A549 (cell line): ENCODE measurements around the gene RAX2. TPM values are rescaled to one million over a fixed set of nuclear protein-coding genes. Genes with fewer than 3 reads are reported as not detected.
"Not testable (repeated sequence)": the region's sequence is repeated elsewhere in the genome, so short reads cannot be mapped to it uniquely, and the experiment has no call there.

Experiments
- ATAC-seq, 2 experiments: fragments of 200-7000 bp in 1 of 2; fragments of >200 bp in 1 of 2; cut with Nextera tagmentation in 1 of 2; cut with Tn5 transposase in 1 of 2; 3 replicates each; pipeline versions ENCODE4 v1.8.0 to v1.9.1; 2018 to 2020; ENCODE audit warnings: mild to moderate bottlenecking in 1 of 2, moderate library complexity in 1 of 2
- CTCF ChIA-PET: fragments of 300-600 bp; sonication (Branson Sonifier 250); formaldehyde crosslinking; extraction: SDS; loops from one replicate; lab custom pipeline; 2021; ENCODE audit warnings: antibody characterized with exemption, inconsistent platforms; lab: Yijun Ruan, JAX
- POLR2A ChIA-PET: fragments of 350-600 bp; formaldehyde crosslinking; extraction: SDS; loops from one replicate; lab custom pipeline; 2021; ENCODE audit warnings: antibody characterized with exemption, inconsistent platforms; lab: Yijun Ruan, JAX
- DNase-seq, 2 experiments: peaks; one replicate each; pipeline versions ENCODE4 v3.0.0 to v3.0.0-alpha.2; 2011 to 2016; ENCODE audit warnings: low read depth in 1 of 2, low spot score in 1 of 2
- FAIRE-seq: peaks from 2 replicates; lab custom pipeline; 2011; peaks lifted over from hg19 to GRCh38; lab: Jason Lieb, UNC
- H3K27ac ChIP-seq, 2 experiments: fragments of >200 bp; sonication (Bioruptor Twin); formaldehyde crosslinking; 3 replicates each; pipeline ENCODE4 v1.5.1; 2016 to 2017
- H3K4me1 ChIP-seq: fragments of >200 bp; sonication (Bioruptor Twin); formaldehyde crosslinking; 3 replicates; pipeline ENCODE4 v1.6.1; 2016
- H3K4me2 ChIP-seq: fragments of >200 bp; sonication (Bioruptor Twin); formaldehyde crosslinking; 3 replicates; pipeline ENCODE4 v1.6.1; 2016
- H3K4me3 ChIP-seq: fragments of >200 bp; sonication (Bioruptor Twin); formaldehyde crosslinking; 3 replicates; pipeline ENCODE4 v1.5.1; 2016
- H3K9me3 ChIP-seq: fragments of >200 bp; sonication (Bioruptor Twin); formaldehyde crosslinking; 3 replicates; pipeline ENCODE4 v1.6.1; 2016
- BHLHE40 ChIP-seq: IDR thresholded peaks from 2 replicates; pipeline ENCODE4 v1.6.1; 2012; ENCODE audit warnings: low read depth, low read length, inconsistent platforms
- CBX2 ChIP-seq: fragments of 200-600 bp; sonication (generic); IDR thresholded peaks from 2 replicates; pipeline ENCODE4 v1.6.1; 2016; ENCODE audit warnings: low read depth, mild to moderate bottlenecking, borderline replicate concordance
- CBX8 ChIP-seq: fragments of 200-600 bp; sonication (generic); IDR thresholded peaks from 2 replicates; pipeline ENCODE4 v1.6.1; 2016
- CEBPB ChIP-seq, 2 experiments: fragments of >200 bp in 1 of 2; sonication (Bioruptor Twin) in 1 of 2; formaldehyde crosslinking in 1 of 2; IDR thresholded peaks; 2 replicates each; pipeline ENCODE4 v1.6.1; 2012 to 2016
- CHD2 ChIP-seq: fragments of 150-350 bp; IDR thresholded peaks from 2 replicates; pipeline ENCODE4 v1.6.1; 2014; ENCODE audit warnings: low read length; ENCODE audit not compliant: partially characterized antibody
- CHD4 ChIP-seq: fragments of 200-600 bp; sonication (generic); IDR thresholded peaks from 2 replicates; pipeline ENCODE4 v1.6.1; 2016; ENCODE audit warnings: antibody characterized with exemption, mild to moderate bottlenecking, borderline replicate concordance
- EHF ChIP-seq: fragments of 250-450 bp; sonication (Bioruptor Pico); IDR thresholded peaks from 2 replicates; pipeline ENCODE4 v1.5.0; 2020; ENCODE audit warnings: mild to moderate bottlenecking
- EHMT2 ChIP-seq: fragments of 200-600 bp; sonication (generic); IDR thresholded peaks from 2 replicates; pipeline ENCODE4 v1.6.1; 2016; ENCODE audit warnings: antibody characterized with exemption, low read depth, mild to moderate bottlenecking, moderate library complexity
- EP300 ChIP-seq, 2 experiments: fragments of >200 bp; sonication (Bioruptor Twin); formaldehyde crosslinking; IDR thresholded peaks; 2 replicates in 1 of 2; 3 replicates in 1 of 2; pipeline ENCODE4 v1.6.1; 2016 to 2017
- ESRRA ChIP-seq: fragments of 150-350 bp; IDR thresholded peaks from 2 replicates; pipeline ENCODE4 v1.6.1; 2014; ENCODE audit warnings: mild to moderate bottlenecking, low read length, borderline replicate concordance
- FOXS1 ChIP-seq: fragments of 250-450 bp; sonication (Bioruptor Pico); IDR thresholded peaks from 2 replicates; pipeline ENCODE4 v1.5.0; 2020; ENCODE audit warnings: mild to moderate bottlenecking, moderate library complexity
- HDAC2 ChIP-seq: fragments of 200-600 bp; sonication (generic); IDR thresholded peaks from 2 replicates; pipeline ENCODE4 v1.6.1; 2016
- HEYL ChIP-seq: fragments of 250-450 bp; sonication (Bioruptor Pico); IDR thresholded peaks from 2 replicates; pipeline ENCODE4 v1.8.0; 2021; ENCODE audit warnings: mild to moderate bottlenecking, moderate library complexity
- HOXA7 ChIP-seq: fragments of 250-450 bp; sonication (Bioruptor Pico); IDR thresholded peaks from 2 replicates; pipeline ENCODE4 v1.5.0; 2020; ENCODE audit warnings: mild to moderate bottlenecking, moderate library complexity
- HOXB5 ChIP-seq: fragments of 250-450 bp; sonication (Bioruptor Pico); IDR thresholded peaks from 2 replicates; pipeline ENCODE4 v1.5.0; 2020; ENCODE audit warnings: mild to moderate bottlenecking, moderate library complexity
- KDM5A ChIP-seq: fragments of 200-600 bp; sonication (generic); IDR thresholded peaks from 2 replicates; pipeline ENCODE4 v1.6.1; 2016; ENCODE audit warnings: antibody characterized with exemption, mild to moderate bottlenecking
- MAFK ChIP-seq: fragments of 450-650 bp; IDR thresholded peaks from 2 replicates; pipeline ENCODE4 v1.6.1; 2014; ENCODE audit not compliant: partially characterized antibody
- MAZ ChIP-seq: fragments of 150-350 bp; IDR thresholded peaks from 2 replicates; pipeline ENCODE4 v1.6.1; 2014; ENCODE audit warnings: antibody characterized with exemption, low read depth, low read length, borderline replicate concordance
- MYC ChIP-seq: IDR thresholded peaks from 2 replicates; pipeline ENCODE4 v1.6.1; 2012; ENCODE audit warnings: mild to moderate bottlenecking, inconsistent platforms, low read length, improper control_type of control experiment, borderline replicate concordance
- NPAS2 ChIP-seq: fragments of 250-450 bp; sonication (Bioruptor Pico); IDR thresholded peaks from 2 replicates; pipeline ENCODE4 v1.8.0; 2022; ENCODE audit warnings: mild to moderate bottlenecking, moderate library complexity, borderline replicate concordance
- RAD21 ChIP-seq, 2 experiments: fragments of >200 bp in 1 of 2; sonication (Bioruptor Twin) in 1 of 2; formaldehyde crosslinking in 1 of 2; IDR thresholded peaks in 1 of 2; conservative IDR thresholded peaks in 1 of 2; 2 replicates in 1 of 2; 3 replicates in 1 of 2; pipeline ENCODE4 v1.6.1; 2012 to 2018; ENCODE audit warnings: inconsistent platforms in 1 of 2
- RARB ChIP-seq: fragments of 250-450 bp; sonication (Bioruptor Pico); IDR thresholded peaks from 2 replicates; pipeline ENCODE4 v1.8.0; 2021; ENCODE audit warnings: mild to moderate bottlenecking, moderate library complexity
- RFX5 ChIP-seq: fragments of 450-650 bp; IDR thresholded peaks from 2 replicates; pipeline ENCODE4 v1.7.1; 2014; ENCODE audit warnings: antibody characterized with exemption, mild to moderate bottlenecking, moderate library complexity
- SMC3 ChIP-seq: fragments of >200 bp; sonication (Bioruptor Twin); formaldehyde crosslinking; IDR thresholded peaks from 3 replicates; pipeline ENCODE4 v1.6.1; 2018; ENCODE audit warnings: inconsistent platforms
- SREBF2 ChIP-seq: fragments of 450-650 bp; IDR thresholded peaks from 2 replicates; pipeline ENCODE4 v1.6.1; 2014; ENCODE audit warnings: mild to moderate bottlenecking, moderate library complexity
- TFCP2L1 ChIP-seq: fragments of 250-450 bp; sonication (Bioruptor Pico); IDR thresholded peaks from 2 replicates; pipeline ENCODE4 v1.5.0; 2021; ENCODE audit warnings: mild to moderate bottlenecking
- TP53 ChIP-seq: fragments of 250-450 bp; sonication (Bioruptor Pico); IDR thresholded peaks from 2 replicates; pipeline ENCODE4 v1.5.0; 2021; ENCODE audit warnings: mild to moderate bottlenecking, moderate library complexity
- ZC3H11A ChIP-seq: fragments of 450-650 bp; IDR thresholded peaks from 2 replicates; pipeline ENCODE4 v1.6.1; 2014; ENCODE audit warnings: antibody characterized with exemption, mild to moderate bottlenecking
- ZFP36 ChIP-seq: fragments of 450-650 bp; IDR thresholded peaks from 2 replicates; pipeline ENCODE4 v1.6.1; 2014; ENCODE audit warnings: borderline replicate concordance; ENCODE audit not compliant: partially characterized antibody
- WGBS: methylation state at CpG from one replicate; pipeline ENCODE4 v1.1.6; 2017; ENCODE audit errors: missing lambda C conversion rate; 5-methylcytosine and 5-hydroxymethylcytosine counted together
- polyA plus RNA-seq, 4 experiments: library from polyadenylated mRNA; depleted of rRNA in 3 of 4; stranded (reverse); fragments of >200 nt; fragmentation: RNase III in 1 of 4; extraction: RNeasy Plus Mini Kit Qiagen cat#74134 plus additional on column Dnase treatment in 1 of 4; gene quantifications; 2 replicates in 3 of 4; 3 replicates in 1 of 4; pipeline ENCODE4 v1.2.3, GENCODE V29; 2011 to 2017
- TF ChIP-seq, protein P1 (sequence below): IDR thresholded peaks from 2 replicates; pipeline ENCODE4 v1.6.1; 2012; ENCODE audit warnings: low read depth, borderline replicate concordance
- TF ChIP-seq, protein P2 (sequence below): fragments of 250-450 bp; sonication (Bioruptor Pico); IDR thresholded peaks from 2 replicates; pipeline ENCODE4 v1.5.0; 2021; ENCODE audit warnings: mild to moderate bottlenecking, moderate library complexity, borderline replicate concordance
- TF ChIP-seq, protein P3 (sequence below): fragments of 450-650 bp; IDR thresholded peaks from 2 replicates; pipeline ENCODE4 v1.6.1; 2014; ENCODE audit warnings: antibody characterized with exemption

RAX2 gene
- polyA plus RNA-seq, 2 of the 4 experiments (the other 2 are of a cell fraction) = not detected

DNA sequence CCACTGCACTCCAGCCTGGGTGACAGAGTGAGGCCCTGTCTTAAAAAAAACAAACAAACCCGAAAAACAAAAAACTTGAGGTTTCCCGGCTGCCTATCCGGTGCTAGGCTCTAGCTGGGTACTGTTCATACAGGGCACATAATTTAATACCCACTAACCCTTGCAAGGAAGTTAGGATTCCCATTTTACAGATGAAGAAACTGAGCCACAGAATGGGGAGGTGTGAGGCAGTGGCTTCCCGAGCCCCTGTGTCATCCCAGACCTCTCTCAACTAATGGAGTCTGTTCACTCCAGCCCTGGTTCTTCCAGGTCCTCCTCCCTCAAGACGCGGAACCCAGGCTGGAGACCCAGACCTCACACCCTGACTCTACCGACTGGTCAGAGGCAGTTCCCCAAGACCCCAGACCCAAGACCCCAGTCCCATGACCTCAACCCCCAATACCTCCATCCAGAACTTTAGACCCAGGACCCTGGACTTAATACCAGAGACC, 11.1 kb downstream of the RAX2 start:
- TF ChIP-seq HEYL (CRISPR knock-in tag) (no peak), SREBF2 (no peak), HOXB5 (CRISPR knock-in tag) (no peak), ZFP36 (no peak), CHD2 (no peak), MYC (no peak), MAZ (no peak), RAD21 (conservative IDR thresholded peaks at IDR 0.05 in 1 of 2, IDR thresholded peaks at IDR 0.05 in 1 of 2) (no peak), RFX5 (no peak), SMC3 (no peak), RARB (no peak), EHF (CRISPR knock-in tag) (no peak), EHMT2 (no peak), CBX8 (no peak), HOXA7 (CRISPR knock-in tag) (no peak), NPAS2 (CRISPR knock-in tag) (no peak), CHD4 (no peak), CBX2 (no peak)
- TF ChIP-seq, protein P1, sequence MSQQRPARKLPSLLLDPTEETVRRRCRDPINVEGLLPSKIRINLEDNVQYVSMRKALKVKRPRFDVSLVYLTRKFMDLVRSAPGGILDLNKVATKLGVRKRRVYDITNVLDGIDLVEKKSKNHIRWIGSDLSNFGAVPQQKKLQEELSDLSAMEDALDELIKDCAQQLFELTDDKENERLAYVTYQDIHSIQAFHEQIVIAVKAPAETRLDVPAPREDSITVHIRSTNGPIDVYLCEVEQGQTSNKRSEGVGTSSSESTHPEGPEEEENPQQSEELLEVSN = no peak
- TF ChIP-seq, protein P2, sequence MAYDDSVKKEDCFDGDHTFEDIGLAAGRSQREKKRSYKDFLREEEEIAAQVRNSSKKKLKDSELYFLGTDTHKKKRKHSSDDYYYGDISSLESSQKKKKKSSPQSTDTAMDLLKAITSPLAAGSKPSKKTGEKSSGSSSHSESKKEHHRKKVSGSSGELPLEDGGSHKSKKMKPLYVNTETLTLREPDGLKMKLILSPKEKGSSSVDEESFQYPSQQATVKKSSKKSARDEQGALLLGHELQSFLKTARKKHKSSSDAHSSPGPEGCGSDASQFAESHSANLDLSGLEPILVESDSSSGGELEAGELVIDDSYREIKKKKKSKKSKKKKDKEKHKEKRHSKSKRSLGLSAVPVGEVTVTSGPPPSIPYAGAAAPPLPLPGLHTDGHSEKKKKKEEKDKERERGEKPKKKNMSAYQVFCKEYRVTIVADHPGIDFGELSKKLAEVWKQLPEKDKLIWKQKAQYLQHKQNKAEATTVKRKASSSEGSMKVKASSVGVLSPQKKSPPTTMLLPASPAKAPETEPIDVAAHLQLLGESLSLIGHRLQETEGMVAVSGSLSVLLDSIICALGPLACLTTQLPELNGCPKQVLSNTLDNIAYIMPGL = no peak
- TF ChIP-seq, all 56 proteins: peak for 0
- DNase-seq (no peak), FAIRE-seq (no peak), ATAC-seq (no peak)
- Histone ChIP-seq H3K4me1 (peaks cover 9% of the 10 kb centered on the region; the same call in 2 of the 3 replicates), H3K4me3 (peak overlapping the region; percentile 88), H3K9me3 (no peaks in the 10 kb centered on the region), H3K27ac (peak overlapping the region; percentile 89 to 94), H3K4me2 (peak overlapping the region; percentile 90)
- ChIA-PET CTCF (interaction anchor here (0.6 to 1.9 kb wide), 7 partner anchors 8 to 99 kb away, joined by 3 to 7 read pairs (median 4); no protein-coding TSS in a partner anchor), POLR2A (interaction anchor here (0.5 kb wide), 1 partner anchor 10 kb away, joined by 3 read pairs; no protein-coding TSS in a partner anchor)
- 33% methylated on average over 7 of the region's 7 CpGs for WGBS

DNA sequence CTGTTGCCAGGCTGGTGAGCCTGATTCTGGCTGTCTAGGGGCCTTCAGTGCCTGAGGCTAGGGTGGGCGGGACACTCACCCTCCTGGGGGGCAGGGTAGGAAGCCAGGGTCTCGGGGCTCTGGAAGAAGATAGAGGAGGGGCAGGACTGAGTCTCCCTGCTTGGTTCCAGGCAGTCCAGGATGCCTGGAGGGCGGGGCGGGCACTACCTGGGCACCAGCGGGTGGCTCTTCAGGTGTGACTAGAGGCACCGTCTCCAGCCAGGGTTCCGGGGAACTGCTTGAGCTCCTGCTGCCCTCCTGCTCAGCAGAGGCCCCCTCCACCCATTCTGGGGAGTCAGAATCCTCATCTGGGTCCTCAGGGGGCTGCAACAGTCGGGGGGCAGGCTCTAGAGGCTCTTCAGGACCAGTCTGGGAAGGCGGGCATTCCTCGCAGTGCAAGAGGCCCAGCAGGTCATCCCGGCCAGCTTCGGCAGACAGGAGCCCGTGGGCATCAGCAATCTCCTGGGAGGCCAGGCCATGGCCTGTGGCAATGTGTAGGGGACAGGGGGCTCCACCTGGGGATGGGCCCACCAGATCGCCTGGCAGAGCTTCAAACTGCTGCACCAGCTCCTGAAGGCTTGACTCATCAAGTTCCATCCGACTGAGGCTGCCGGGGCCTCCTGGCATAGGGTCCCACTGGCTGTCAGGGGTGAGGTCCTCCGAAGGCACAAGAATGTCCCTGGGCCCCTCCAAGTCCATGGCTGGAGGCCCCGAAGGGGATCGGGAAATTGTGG, 12.4 kb downstream of the RAX2 start:
- H3K4me2 ChIP-seq = no peak overlapping the region
- POLR2A ChIA-PET = no interaction called here
- no peak overlapping the region for H3K4me3 ChIP-seq
- no peak for FAIRE-seq
- no peak overlapping the region for H3K27ac ChIP-seq
- no peak for ATAC-seq
- no peaks in the 10 kb centered on the region for H3K9me3 ChIP-seq
- no peak for DNase-seq
- TF ChIP-seq CBX2 = no peak
- TF ChIP-seq HDAC2 = no peak
- TF ChIP-seq CEBPB (IDR thresholded peaks at IDR 0.05) = no peak
- TF ChIP-seq, protein P3, sequence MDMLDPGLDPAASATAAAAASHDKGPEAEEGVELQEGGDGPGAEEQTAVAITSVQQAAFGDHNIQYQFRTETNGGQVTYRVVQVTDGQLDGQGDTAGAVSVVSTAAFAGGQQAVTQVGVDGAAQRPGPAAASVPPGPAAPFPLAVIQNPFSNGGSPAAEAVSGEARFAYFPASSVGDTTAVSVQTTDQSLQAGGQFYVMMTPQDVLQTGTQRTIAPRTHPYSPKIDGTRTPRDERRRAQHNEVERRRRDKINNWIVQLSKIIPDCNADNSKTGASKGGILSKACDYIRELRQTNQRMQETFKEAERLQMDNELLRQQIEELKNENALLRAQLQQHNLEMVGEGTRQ = no peak
- no peak for TF ChIP-seq TFCP2L1 (CRISPR knock-in tag)
- no peak for TF ChIP-seq BHLHE40
- TF ChIP-seq MYC = no peak
- TF ChIP-seq KDM5A = no peak
- no peak for TF ChIP-seq ESRRA
- no peak for TF ChIP-seq RAD21 (conservative IDR thresholded peaks at IDR 0.05 in 1 of 2, IDR thresholded peaks at IDR 0.05 in 1 of 2)
- no peak for TF ChIP-seq TP53 (CRISPR knock-in tag)
- TF ChIP-seq ZC3H11A = no peak
- no peak for TF ChIP-seq HOXB5 (CRISPR knock-in tag)
- TF ChIP-seq MAZ = no peak
- TF ChIP-seq FOXS1 (CRISPR knock-in tag) = no peak
- TF ChIP-seq HEYL (CRISPR knock-in tag) = no peak
- TF ChIP-seq EP300 (IDR thresholded peaks at IDR 0.05) = no peak
- TF ChIP-seq NPAS2 (CRISPR knock-in tag) = no peak
- no peak for TF ChIP-seq MAFK
- H3K4me1 ChIP-seq = peaks cover 9% of the 10 kb centered on the region; the same call in 2 of the 3 replicates
- WGBS = 91% methylated on average over 10 of the region's 19 CpGs
- CTCF ChIA-PET = interaction anchor here (0.6 to 1.7 kb wide), 3 partner anchors 33 to 448 kb away, joined by 3 to 4 read pairs (median 4); no protein-coding TSS in a partner anchor

DNA sequence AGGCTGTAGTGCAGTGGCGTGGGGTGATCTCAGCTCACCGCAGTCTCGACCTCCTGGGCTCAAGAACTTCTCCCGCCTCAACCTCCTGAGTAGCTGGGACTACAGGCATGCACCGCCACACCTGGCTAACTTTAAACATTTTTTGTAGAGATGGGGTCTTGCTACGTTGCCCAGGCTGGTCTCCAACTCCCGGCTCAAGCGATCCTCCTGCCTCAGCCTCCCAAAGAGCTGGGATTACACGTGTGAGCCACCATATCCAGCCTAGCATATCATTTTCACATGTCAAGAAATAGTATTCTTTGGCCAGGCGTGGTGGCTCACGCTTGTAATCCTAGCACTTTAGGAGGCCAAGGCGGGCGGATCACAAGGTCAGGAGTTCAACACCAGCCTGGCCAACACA, 13.7 kb downstream of the RAX2 start:
- CTCF ChIA-PET, H3K4me2 ChIP-seq, H3K4me1 ChIP-seq, POLR2A ChIA-PET, ATAC-seq, FAIRE-seq, H3K9me3 ChIP-seq, DNase-seq, H3K27ac ChIP-seq, H3K4me3 ChIP-seq: not testable (repeated sequence)
- WGBS = 90% methylated on average over 13 of the region's 13 CpGs
